GM23338 (cell line): Measurements from ENCODE around the gene PKP3. TPM values are rescaled to one million over a fixed set of nuclear protein-coding genes. Genes with fewer than 3 reads are reported as not detected.
"Not testable (repeated sequence)": the region's sequence is repeated elsewhere in the genome, so short reads cannot be mapped to it uniquely, and the experiment has no call there.

Experiments used
- ATAC-seq: fragments of 200-7000 bp; cut with Tn5 transposase; 3 replicates; pipeline ENCODE4 v1.9.1; 2020
- DNase-seq: peaks from one replicate; pipeline ENCODE4 v3.0.0-alpha.2; 2015; ENCODE audit warnings: low spot score
- H2AFZ ChIP-seq: fragments of 200-600 bp; sonication (generic); 2 replicates; pipeline ENCODE4 v1.8.0; 2016; ENCODE audit warnings: antibody characterized with exemption, mild to moderate bottlenecking, moderate library complexity
- H3F3A ChIP-seq: fragments of 200-600 bp; sonication (generic); replicated peaks from 2 replicates; pipeline ENCODE4 v1.8.0; 2017; ENCODE audit warnings: antibody characterized with exemption, mixed run types, low read depth
- H3K27ac ChIP-seq: fragments of 200-600 bp; sonication (generic); 2 replicates; pipeline ENCODE4 v1.6.1; 2016; ENCODE audit warnings: low read depth
- H3K27me3 ChIP-seq: fragments of 200-600 bp; sonication (generic); 2 replicates; pipeline ENCODE4 v1.8.0; 2016; ENCODE audit warnings: mild to moderate bottlenecking, mixed run types, moderate library complexity; ENCODE audit not compliant: insufficient read depth
- H3K36me3 ChIP-seq: fragments of 200-600 bp; sonication (generic); 2 replicates; pipeline ENCODE4 v1.8.0; 2016; ENCODE audit warnings: mild to moderate bottlenecking; ENCODE audit not compliant: insufficient read depth
- H3K4me1 ChIP-seq: fragments of 200-600 bp; sonication (generic); 2 replicates; pipeline ENCODE4 v1.8.0; 2016; ENCODE audit warnings: mild to moderate bottlenecking, moderate library complexity; ENCODE audit not compliant: insufficient read depth
- H3K4me2 ChIP-seq: fragments of 200-600 bp; sonication (generic); 2 replicates; pipeline ENCODE4 v1.7.1; 2017; ENCODE audit warnings: mixed run types
- H3K4me3 ChIP-seq: fragments of 200-600 bp; sonication (generic); 2 replicates; pipeline ENCODE4 v1.6.1; 2016; ENCODE audit warnings: mixed run types
- H3K79me2 ChIP-seq: fragments of 200-600 bp; sonication (generic); replicated peaks from 2 replicates; pipeline ENCODE4 v1.8.0; 2017; ENCODE audit warnings: mild to moderate bottlenecking; ENCODE audit not compliant: insufficient read depth
- H3K9me2 ChIP-seq: fragments of 200-600 bp; sonication (generic); 2 replicates; pipeline ENCODE4 v1.8.0; 2017; ENCODE audit not compliant: insufficient read depth
- H4K20me1 ChIP-seq: fragments of 200-600 bp; sonication (generic); replicated peaks from 2 replicates; pipeline ENCODE4 v1.8.0; 2017; ENCODE audit warnings: mild to moderate bottlenecking; ENCODE audit not compliant: insufficient read depth
- H3K27ac Mint-ChIP-seq: 2 replicates; pipeline ENCODE4 v1.8.0; 2020; ENCODE audit warnings: inconsistent platforms, mild to moderate bottlenecking, moderate library complexity, mixed read lengths
- H3K27me3 Mint-ChIP-seq: 3 replicates; pipeline ENCODE4 v1.8.0; 2022; ENCODE audit warnings: low read depth, mild to moderate bottlenecking, moderate library complexity, mixed read lengths, inconsistent platforms; ENCODE audit not compliant: insufficient read depth, poor library complexity
- H3K36me3 Mint-ChIP-seq: 3 replicates; pipeline ENCODE4 v1.8.0; 2021; ENCODE audit warnings: low read depth, mild to moderate bottlenecking, inconsistent platforms, moderate library complexity, mixed read lengths
- H3K4me1 Mint-ChIP-seq: 3 replicates; pipeline ENCODE4 v1.8.0; 2020; ENCODE audit warnings: mild to moderate bottlenecking, inconsistent platforms, mixed read lengths
- H3K4me3 Mint-ChIP-seq: 3 replicates; pipeline ENCODE4 v1.8.0; 2021; ENCODE audit warnings: moderate library complexity, mild to moderate bottlenecking, inconsistent platforms, mixed read lengths
- H3K9me3 Mint-ChIP-seq: 3 replicates; pipeline ENCODE4 v1.8.0; 2020; ENCODE audit warnings: moderate library complexity, mild to moderate bottlenecking, inconsistent platforms, mixed read lengths
- CREB1 ChIP-seq: fragments of 250-450 bp; sonication (Bioruptor Pico); IDR thresholded peaks from 2 replicates; pipeline ENCODE4 v1.5.0; 2020; ENCODE audit warnings: low read depth, mild to moderate bottlenecking, moderate library complexity
- EZH2phosphoT487 ChIP-seq: fragments of 200-600 bp; sonication (generic); IDR thresholded peaks from one replicate; pipeline ENCODE4 v1.8.1; 2018; ENCODE audit warnings: antibody characterized with exemption; ENCODE audit not compliant: unreplicated experiment
- NANOG ChIP-seq: IDR thresholded peaks from 2 replicates; pipeline ENCODE4 v1.6.1; 2016; ENCODE audit warnings: antibody characterized with exemption, borderline replicate concordance
- POLR2AphosphoS5 ChIP-seq: IDR thresholded peaks from 2 replicates; pipeline ENCODE4 v1.6.1; 2016; ENCODE audit warnings: antibody characterized with exemption, low read depth
- STAT1 ChIP-seq: IDR thresholded peaks from one replicate; pipeline ENCODE4 v1.6.1; 2016; ENCODE audit warnings: antibody characterized with exemption; ENCODE audit not compliant: unreplicated experiment
- ZNF114 ChIP-seq: fragments of 250-450 bp; sonication (Bioruptor Pico); IDR thresholded peaks from 2 replicates; pipeline ENCODE4 v1.5.0; 2020; ENCODE audit warnings: mild to moderate bottlenecking, moderate library complexity
- ZNF331 ChIP-seq: fragments of 250-450 bp; sonication (Bioruptor Pico); IDR thresholded peaks from 2 replicates; pipeline ENCODE4 v1.5.0; 2020; ENCODE audit warnings: low read depth, mild to moderate bottlenecking, moderate library complexity
- polyA plus RNA-seq: library from polyadenylated mRNA; unstranded; fragments of >200 nt; fragmentation: Nextera tagmentation; extraction: Ambion mirVana; gene quantifications from 2 replicates; pipeline ENCODE4 v1.2.1, GENCODE V29; 2016
- total RNA-seq: library from RNA; depleted of rRNA; stranded (reverse); fragments of >200 nt; shearing (Covaris generic); gene quantifications from 2 replicates; pipeline ENCODE4 v1.2.3, GENCODE V29; 2014
- TF ChIP-seq, protein P1 (sequence below): fragments of 250-450 bp; sonication (Bioruptor Pico); IDR thresholded peaks from 2 replicates; pipeline ENCODE4 v1.5.0; 2020; ENCODE audit warnings: mild to moderate bottlenecking, moderate library complexity
- TF ChIP-seq, protein P2 (sequence below): IDR thresholded peaks from 2 replicates; pipeline ENCODE4 v1.6.1; 2016; ENCODE audit warnings: antibody characterized with exemption
- TF ChIP-seq, protein P3 (sequence below), 2 experiments: fragments of 200-600 bp in 1 of 2; sonication (generic) in 1 of 2; conservative IDR thresholded peaks; 2 replicates each; pipeline versions ENCODE4 v1.5.1 to v1.6.1; 2016 to 2017; ENCODE audit warnings: antibody characterized with exemption in 2 of 2, low read depth in 2 of 2, mild to moderate bottlenecking in 2 of 2, moderate library complexity in 1 of 2

Gene PKP3
- total and polyA plus RNA-seq, 2 experiments from 2014 or later, result 7.2 to 23.0 TPM

DNA sequence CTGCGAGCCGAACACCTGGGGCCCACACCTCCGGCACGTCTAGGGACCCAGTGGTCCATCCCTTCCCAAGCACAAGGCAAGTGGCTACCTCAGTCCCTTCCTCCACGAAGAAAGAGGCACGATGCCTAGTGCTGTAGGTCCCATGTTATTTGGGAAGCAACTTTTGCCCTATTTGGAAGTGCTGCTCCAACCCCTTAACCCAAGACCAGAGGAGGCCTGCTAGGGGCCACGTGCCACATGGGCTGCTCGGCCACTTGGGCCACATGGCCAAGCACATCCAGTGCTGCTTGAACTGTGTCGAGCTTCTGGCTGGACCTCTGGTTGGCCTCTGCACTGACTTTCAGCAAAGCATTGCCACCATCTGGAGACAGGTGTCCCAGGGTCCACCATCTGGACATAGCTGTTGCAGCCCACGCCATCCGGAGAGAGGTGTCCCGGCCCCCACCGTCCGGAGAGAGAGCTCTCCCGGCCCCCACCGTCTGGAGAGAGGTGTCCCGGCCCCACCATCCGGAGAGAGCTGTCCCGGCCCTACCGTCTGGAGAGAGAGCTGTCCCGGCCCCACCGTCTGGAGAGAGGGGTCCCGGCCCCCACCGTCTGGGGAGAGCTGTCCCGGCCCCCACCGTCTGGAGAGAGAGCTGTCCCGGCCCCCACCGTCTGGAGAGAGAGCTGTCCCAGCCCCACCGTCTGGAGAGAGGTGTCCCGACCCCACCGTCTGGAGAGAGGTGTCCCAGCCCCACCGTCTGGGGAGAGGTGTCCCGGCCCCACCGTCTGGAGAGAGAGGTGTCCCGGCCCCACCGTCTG, 31.2 kb upstream of the PKP3 start (continued):
- TF ChIP-seq, protein P1, sequence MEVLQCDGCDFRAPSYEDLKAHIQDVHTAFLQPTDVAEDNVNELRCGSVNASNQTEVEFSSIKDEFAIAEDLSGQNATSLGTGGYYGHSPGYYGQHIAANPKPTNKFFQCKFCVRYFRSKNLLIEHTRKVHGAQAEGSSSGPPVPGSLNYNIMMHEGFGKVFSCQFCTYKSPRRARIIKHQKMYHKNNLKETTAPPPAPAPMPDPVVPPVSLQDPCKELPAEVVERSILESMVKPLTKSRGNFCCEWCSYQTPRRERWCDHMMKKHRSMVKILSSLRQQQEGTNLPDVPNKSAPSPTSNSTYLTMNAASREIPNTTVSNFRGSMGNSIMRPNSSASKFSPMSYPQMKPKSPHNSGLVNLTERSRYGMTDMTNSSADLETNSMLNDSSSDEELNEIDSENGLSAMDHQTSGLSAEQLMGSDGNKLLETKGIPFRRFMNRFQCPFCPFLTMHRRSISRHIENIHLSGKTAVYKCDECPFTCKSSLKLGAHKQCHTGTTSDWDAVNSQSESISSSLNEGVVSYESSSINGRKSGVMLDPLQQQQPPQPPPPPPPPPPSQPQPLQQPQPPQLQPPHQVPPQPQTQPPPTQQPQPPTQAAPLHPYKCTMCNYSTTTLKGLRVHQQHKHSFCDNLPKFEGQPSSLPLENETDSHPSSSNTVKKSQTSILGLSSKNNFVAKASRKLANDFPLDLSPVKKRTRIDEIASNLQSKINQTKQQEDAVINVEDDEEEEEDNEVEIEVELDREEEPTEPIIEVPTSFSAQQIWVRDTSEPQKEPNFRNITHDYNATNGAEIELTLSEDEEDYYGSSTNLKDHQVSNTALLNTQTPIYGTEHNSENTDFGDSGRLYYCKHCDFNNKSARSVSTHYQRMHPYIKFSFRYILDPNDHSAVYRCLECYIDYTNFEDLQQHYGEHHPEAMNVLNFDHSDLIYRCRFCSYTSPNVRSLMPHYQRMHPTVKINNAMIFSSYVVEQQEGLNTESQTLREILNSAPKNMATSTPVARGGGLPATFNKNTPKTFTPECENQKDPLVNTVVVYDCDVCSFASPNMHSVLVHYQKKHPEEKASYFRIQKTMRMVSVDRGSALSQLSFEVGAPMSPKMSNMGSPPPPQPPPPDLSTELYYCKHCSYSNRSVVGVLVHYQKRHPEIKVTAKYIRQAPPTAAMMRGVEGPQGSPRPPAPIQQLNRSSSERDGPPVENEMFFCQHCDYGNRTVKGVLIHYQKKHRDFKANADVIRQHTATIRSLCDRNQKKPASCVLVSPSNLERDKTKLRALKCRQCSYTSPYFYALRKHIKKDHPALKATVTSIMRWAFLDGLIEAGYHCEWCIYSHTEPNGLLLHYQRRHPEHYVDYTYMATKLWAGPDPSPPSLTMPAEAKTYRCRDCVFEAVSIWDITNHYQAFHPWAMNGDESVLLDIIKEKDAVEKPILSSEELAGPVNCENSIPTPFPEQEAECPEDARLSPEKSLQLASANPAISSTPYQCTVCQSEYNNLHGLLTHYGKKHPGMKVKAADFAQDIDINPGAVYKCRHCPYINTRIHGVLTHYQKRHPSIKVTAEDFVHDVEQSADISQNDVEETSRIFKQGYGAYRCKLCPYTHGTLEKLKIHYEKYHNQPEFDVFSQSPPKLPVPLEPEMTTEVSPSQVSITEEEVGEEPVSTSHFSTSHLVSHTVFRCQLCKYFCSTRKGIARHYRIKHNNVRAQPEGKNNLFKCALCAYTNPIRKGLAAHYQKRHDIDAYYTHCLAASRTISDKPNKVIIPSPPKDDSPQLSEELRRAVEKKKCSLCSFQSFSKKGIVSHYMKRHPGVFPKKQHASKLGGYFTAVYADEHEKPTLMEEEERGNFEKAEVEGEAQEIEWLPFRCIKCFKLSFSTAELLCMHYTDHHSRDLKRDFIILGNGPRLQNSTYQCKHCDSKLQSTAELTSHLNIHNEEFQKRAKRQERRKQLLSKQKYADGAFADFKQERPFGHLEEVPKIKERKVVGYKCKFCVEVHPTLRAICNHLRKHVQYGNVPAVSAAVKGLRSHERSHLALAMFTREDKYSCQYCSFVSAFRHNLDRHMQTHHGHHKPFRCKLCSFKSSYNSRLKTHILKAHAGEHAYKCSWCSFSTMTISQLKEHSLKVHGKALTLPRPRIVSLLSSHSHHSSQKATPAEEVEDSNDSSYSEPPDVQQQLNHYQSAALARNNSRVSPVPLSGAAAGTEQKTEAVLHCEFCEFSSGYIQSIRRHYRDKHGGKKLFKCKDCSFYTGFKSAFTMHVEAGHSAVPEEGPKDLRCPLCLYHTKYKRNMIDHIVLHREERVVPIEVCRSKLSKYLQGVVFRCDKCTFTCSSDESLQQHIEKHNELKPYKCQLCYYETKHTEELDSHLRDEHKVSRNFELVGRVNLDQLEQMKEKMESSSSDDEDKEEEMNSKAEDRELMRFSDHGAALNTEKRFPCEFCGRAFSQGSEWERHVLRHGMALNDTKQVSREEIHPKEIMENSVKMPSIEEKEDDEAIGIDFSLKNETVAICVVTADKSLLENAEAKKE (CRISPR knock-in tag), result no peak
- TF ChIP-seq, protein P2, sequence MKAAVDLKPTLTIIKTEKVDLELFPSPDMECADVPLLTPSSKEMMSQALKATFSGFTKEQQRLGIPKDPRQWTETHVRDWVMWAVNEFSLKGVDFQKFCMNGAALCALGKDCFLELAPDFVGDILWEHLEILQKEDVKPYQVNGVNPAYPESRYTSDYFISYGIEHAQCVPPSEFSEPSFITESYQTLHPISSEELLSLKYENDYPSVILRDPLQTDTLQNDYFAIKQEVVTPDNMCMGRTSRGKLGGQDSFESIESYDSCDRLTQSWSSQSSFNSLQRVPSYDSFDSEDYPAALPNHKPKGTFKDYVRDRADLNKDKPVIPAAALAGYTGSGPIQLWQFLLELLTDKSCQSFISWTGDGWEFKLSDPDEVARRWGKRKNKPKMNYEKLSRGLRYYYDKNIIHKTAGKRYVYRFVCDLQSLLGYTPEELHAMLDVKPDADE, result no peak
- TF ChIP-seq EZH2phosphoT487 (no peak), STAT1 (no peak), ZNF114 (CRISPR knock-in tag) (no peak), ZNF331 (CRISPR knock-in tag) (no peak), CREB1 (CRISPR knock-in tag) (no peak), NANOG (no peak), POLR2AphosphoS5 (no peak)
- TF ChIP-seq, protein P3, sequence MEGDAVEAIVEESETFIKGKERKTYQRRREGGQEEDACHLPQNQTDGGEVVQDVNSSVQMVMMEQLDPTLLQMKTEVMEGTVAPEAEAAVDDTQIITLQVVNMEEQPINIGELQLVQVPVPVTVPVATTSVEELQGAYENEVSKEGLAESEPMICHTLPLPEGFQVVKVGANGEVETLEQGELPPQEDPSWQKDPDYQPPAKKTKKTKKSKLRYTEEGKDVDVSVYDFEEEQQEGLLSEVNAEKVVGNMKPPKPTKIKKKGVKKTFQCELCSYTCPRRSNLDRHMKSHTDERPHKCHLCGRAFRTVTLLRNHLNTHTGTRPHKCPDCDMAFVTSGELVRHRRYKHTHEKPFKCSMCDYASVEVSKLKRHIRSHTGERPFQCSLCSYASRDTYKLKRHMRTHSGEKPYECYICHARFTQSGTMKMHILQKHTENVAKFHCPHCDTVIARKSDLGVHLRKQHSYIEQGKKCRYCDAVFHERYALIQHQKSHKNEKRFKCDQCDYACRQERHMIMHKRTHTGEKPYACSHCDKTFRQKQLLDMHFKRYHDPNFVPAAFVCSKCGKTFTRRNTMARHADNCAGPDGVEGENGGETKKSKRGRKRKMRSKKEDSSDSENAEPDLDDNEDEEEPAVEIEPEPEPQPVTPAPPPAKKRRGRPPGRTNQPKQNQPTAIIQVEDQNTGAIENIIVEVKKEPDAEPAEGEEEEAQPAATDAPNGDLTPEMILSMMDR (conservative IDR thresholded peaks at IDR 0.05; ENCODE audit: low read depth in 2 of 2), result no peak

DNA sequence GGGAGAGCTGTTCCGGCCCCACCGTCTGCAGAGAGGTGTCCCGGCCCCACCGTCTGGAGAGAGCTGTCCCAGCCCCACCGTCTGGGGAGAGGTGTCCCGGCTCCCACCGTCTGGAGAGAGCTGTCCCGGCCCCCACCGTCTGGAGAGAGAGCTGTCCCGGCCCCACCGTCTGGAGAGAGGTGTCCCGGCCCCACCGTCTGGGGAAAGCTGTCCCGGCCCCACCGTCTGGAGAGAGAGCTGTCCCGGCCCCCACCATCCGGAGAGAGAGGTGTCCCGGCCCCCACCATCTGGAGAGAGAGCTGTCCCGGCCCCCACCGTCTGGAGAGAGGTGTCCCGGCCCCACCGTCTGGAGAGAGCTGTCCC, 30.6 kb upstream of the PKP3 start:
- H3F3A ChIP-seq, result peaks cover 14% of the 10 kb centered on the region; the same call in 1 of the 2 replicates
- not testable (repeated sequence) for H3K27ac ChIP-seq, H2AFZ ChIP-seq, H3K27me3 ChIP-seq, H3K36me3 ChIP-seq, H3K27ac Mint-ChIP-seq, H4K20me1 ChIP-seq, ATAC-seq, H3K9me2 ChIP-seq, H3K79me2 ChIP-seq, H3K4me3 ChIP-seq, H3K4me2 ChIP-seq, DNase-seq, H3K4me3 Mint-ChIP-seq, H3K4me1 ChIP-seq
- Mint-ChIP-seq H3K4me1 (peaks cover 13% of the 10 kb centered on the region), H3K36me3 (peaks cover 18% of the 10 kb centered on the region), H3K9me3 (peaks cover 58% of the 10 kb centered on the region), H3K27me3 (peaks cover 17% of the 10 kb centered on the region)
